ENCODE data around the gene RELA.

The RELA gene

DNA sequence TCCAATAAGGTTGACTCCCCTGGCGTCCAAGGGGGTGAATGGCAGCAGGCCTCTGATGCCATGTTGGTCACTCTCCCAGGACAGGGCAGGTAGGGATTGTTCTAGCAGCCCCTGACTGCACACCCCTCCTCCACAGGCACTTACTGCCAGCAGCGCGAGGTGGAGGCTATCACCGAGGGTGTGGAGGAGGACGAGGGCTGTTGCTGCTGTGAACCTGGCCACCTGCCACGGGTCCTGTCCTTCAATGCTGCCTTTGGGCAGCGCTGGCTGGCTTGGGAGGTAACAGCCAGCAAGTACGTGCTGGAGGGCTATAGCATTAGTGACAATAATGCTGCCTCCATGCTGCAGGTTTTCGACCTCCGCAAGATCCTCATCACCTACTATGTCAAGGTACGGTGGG is 32.5 kb downstream of the RELA start:
- in situ Hi-C loops (cut with MboI; ENCODE audit: low pct_unique_long_range_greater_than_20kb, low sequenced_read_pairs, unreplicated experiment) = no loop called here
- no peak for DNase-seq (ENCODE audit: low spot score)

DNA sequence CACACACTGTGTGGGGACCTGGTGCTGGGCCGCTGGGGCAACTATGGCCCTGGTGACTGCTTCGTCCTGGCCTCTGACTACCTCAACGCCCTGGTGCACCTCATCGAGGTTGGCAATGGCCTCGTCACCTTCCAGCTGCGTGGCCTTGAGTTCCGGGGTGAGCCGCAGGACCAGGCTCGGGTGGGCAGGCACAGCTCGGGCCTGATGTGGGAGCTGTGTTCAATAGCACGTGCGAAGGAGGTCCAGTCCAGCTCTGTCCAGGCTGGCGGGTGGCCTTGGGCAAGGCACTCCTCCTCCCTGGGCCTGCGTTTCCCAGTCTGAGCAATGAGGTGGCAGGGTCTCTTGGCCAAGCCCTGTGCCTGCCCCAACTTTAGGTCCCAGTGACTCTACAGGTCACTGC is 33.1 kb downstream of the RELA start:
- TF ChIP-seq, protein P1, sequence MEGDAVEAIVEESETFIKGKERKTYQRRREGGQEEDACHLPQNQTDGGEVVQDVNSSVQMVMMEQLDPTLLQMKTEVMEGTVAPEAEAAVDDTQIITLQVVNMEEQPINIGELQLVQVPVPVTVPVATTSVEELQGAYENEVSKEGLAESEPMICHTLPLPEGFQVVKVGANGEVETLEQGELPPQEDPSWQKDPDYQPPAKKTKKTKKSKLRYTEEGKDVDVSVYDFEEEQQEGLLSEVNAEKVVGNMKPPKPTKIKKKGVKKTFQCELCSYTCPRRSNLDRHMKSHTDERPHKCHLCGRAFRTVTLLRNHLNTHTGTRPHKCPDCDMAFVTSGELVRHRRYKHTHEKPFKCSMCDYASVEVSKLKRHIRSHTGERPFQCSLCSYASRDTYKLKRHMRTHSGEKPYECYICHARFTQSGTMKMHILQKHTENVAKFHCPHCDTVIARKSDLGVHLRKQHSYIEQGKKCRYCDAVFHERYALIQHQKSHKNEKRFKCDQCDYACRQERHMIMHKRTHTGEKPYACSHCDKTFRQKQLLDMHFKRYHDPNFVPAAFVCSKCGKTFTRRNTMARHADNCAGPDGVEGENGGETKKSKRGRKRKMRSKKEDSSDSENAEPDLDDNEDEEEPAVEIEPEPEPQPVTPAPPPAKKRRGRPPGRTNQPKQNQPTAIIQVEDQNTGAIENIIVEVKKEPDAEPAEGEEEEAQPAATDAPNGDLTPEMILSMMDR (IDR thresholded peaks at IDR 0.05; ENCODE audit: extremely low read depth, insufficient read depth, missing control alignments) = no peak
- DNase-seq (ENCODE audit: low spot score) = no peak
- in situ Hi-C loops (cut with MboI; ENCODE audit: low pct_unique_long_range_greater_than_20kb, low sequenced_read_pairs, unreplicated experiment) = no loop called here

More for the DNA sequence above, 32.5 kb downstream of the RELA start:
- TF ChIP-seq, protein P1 (IDR thresholded peaks at IDR 0.05; ENCODE audit: extremely low read depth, insufficient read depth, missing control alignments) = no peak

DNA sequence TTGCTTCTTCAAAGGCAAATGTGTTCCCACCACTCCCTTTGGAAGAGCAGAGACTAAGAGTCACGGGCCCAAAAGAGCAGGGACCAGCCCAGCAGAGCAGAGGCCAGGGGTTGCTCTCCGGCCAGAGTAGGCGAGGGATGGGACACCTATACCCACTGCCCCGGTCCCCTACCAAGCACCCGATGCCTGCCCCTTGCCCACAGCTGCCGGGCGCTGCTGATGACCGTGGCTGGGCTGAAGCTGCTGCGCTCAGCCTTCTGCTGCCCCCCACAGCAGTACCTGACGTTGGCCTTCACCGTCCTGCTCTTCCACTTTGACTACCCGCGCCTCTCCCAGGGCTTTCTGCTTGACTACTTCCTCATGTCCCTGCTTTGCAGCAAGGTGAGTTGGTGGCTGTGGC is 35.5 kb downstream of the RELA start:
- TF ChIP-seq, protein P1 (IDR thresholded peaks at IDR 0.05; ENCODE audit: extremely low read depth, insufficient read depth, missing control alignments) = no peak
- no peak for DNase-seq (ENCODE audit: low spot score)
- in situ Hi-C loops (cut with MboI; ENCODE audit: low pct_unique_long_range_greater_than_20kb, low sequenced_read_pairs, unreplicated experiment) = no loop called here

DNA sequence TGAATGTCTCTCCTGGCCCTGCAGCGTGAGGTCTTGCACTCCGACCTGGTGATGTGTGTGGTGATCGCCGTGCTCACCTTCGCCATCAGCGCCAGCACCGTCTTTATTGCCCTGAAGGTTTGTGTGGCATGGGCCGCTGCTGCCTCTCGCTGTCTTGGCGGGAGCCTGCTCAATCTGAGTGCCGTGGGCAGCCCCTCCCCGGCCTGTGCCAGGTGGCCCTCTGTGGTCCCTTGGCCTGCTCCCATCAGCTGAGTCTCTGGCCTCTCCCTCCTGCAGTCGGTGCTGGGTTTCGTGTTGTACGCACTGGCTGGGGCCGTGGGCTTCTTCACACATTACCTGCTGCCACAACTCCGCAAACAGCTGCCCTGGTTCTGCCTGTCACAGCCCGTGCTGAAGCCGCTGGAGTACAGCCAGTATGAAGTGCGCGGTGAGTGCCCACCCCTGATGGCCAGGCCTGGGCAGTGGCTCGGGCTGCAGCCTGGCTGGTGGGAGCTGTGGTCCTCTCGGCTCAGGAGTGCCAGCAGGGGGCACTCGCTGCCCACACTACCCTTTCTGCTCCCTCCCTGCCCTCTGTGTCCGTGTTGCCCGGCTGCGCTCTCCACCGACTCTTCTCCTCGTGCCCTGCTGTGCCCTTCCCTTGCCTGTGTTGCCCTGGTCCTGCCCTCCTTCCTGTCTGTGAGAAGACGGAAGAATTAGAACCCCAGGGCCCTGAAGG is 36.9 kb downstream of the RELA start:
- DNase-seq (ENCODE audit: low spot score) = peak; percentile 73
- in situ Hi-C loops (cut with MboI; ENCODE audit: low pct_unique_long_range_greater_than_20kb, low sequenced_read_pairs, unreplicated experiment) = no loop called here
- TF ChIP-seq, protein P1 (IDR thresholded peaks at IDR 0.05; ENCODE audit: extremely low read depth, insufficient read depth, missing control alignments) = peak; percentile 72

DNA sequence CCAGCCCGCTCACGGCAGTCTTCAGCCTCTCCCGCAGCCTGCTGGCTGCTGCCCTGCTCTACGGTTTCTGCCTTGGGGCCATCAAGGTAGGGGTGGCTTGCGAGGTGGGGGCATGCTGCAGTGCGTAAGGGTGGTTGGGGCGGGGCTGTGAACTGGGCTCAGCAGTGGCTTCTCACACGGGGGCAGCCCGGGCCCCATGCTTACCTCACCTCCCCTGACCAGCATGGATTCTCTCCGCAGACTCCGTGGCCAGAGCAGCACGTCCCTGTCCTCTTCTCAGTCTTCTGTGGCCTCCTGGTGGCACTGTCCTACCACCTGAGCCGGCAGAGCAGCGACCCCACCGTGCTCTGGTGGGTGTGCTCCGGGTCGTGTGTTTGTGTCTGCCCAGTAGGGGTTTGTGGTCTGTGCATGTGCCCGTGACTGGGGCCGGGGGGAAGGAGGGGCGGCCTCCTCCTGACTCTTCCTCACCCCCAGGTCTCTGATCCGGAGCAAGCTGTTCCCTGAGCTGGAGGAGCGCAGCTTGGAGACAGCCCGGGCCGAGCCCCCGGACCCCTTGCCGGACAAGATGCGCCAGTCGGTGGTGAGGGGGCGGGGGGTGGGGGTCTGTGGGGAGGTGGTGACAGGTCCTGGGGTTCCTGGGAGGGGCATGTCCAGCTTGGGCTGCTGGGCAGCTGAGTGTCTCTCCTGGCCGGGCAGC is 37.6 kb downstream of the RELA start:
- DNase-seq (ENCODE audit: low spot score) = no peak
- TF ChIP-seq, protein P1 (IDR thresholded peaks at IDR 0.05; ENCODE audit: extremely low read depth, insufficient read depth, missing control alignments) = no peak
- in situ Hi-C loops (cut with MboI; ENCODE audit: low pct_unique_long_range_greater_than_20kb, low sequenced_read_pairs, unreplicated experiment) = no loop called here

DNA sequence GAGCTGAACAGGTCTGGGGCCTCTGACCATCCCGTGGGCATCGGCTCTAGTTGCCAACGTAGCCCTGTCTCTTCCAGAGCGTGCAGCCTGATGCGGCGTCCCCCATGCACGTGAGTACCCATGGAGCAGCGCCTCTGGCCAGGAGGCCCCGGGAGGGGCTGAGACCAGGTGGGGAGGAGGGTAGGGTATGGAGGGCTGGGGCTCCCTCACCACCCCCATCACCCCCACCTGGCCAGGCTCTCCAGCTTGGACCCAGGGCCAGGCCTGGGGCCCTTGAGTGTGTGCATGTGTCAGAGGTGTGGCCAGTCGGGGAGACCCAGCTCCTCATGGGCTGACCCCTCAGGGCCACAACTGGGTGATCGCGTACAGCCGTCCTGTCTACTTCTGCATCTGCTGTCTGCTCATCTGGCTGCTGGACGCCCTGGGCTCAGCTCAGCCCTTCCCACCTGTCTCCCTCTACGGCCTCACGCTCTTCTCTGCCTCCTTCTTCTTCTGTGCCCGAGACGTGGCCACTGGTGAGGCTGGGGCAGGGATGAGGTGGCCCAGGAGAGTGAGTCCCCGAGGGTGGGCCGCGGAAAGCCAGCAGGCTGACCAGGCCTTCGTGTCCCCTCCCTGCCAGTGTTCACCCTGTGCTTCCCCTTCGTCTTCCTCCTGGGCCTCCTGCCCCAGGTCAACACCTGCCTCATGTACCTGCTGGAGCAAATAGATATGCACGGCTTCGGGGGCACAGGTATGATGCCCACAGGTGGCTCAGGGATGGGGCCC is 38.7 kb downstream of the RELA start:
- DNase-seq (ENCODE audit: low spot score) = no peak
- in situ Hi-C loops (cut with MboI; ENCODE audit: low pct_unique_long_range_greater_than_20kb, low sequenced_read_pairs, unreplicated experiment) = no loop called here
- TF ChIP-seq, protein P1 (IDR thresholded peaks at IDR 0.05; ENCODE audit: extremely low read depth, insufficient read depth, missing control alignments) = no peak
